ENCODE data around the gene PHLDB2. TPM values are rescaled to one million over a fixed set of nuclear protein-coding genes. Genes with fewer than 3 reads are reported as not detected.

PHLDB2 gene
- total and polyA plus RNA-seq, 2 of the 8 experiments (the other 6 are each of a cell fraction or from before 2014, with no cell fraction given): 5.8 to 22.6 TPM

DNA sequence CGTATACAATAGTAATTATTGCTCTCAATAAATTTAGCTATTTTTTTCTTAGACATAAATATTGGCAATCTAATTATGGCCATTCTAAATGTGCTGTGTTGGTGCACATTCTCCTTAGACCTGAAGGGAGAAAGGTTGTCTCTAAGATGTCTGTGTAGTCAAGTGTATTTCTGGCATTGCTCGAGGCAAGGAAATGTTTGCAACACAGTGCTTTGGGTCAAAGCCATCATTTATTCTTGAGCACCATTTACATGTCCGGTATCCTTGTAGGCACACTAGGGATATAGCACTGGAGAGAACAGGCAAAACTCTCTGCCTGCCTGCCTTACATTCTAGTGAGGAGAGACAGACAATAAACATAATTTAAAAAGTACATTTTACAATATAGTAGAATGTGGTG, 2.6 kb upstream of the PHLDB2 start:
- H2BK120ac ChIP-seq (replicated peaks; ENCODE audit: low read depth, low read length): no peak overlapping the region
- 97% methylated on average over 3 of the region's 3 CpGs; no CpG with 5 or more reads in 1 of the 2 experiments for WGBS, 2 experiments (ENCODE audit: extremely low coverage in 1 of 2, insufficient coverage in 1 of 2, insufficient read length in 1 of 2, insufficient replicate concordance in 2 of 2, low coverage in 1 of 2, low lambda C conversion rate in 2 of 2, missing lambda C conversion rate in 1 of 2)
- no peaks in the 10 kb centered on the region for H3K79me1 ChIP-seq (ENCODE audit: low read depth, low read length)
- no peaks in the 10 kb centered on the region for H3K36me3 ChIP-seq (ENCODE audit: control insufficient read depth in 2 of 4, insufficient read depth in 4 of 4, low read length in 3 of 4)
- FAIRE-seq (no peak), DNase-seq (ENCODE audit: low read depth in 1 of 2, low spot score in 2 of 2) (no peak)
- no peak overlapping the region for H3K4ac ChIP-seq (replicated peaks; ENCODE audit: insufficient read length, low read depth, low read length)
- no peak overlapping the region for H3K27ac ChIP-seq (ENCODE audit: low read depth, low read length)
- H4K8ac ChIP-seq (ENCODE audit: extremely low read depth, insufficient read depth, low read length): no peak overlapping the region
- H4K91ac ChIP-seq (replicated peaks; ENCODE audit: insufficient read length, low read length): no peak overlapping the region
- no peak overlapping the region for H3K14ac ChIP-seq (ENCODE audit: insufficient read length)
- H3K9ac ChIP-seq (replicated peaks in 1 of 4; ENCODE audit: extremely low read depth in 1 of 4, low read depth in 3 of 4, low read length in 3 of 4): no peak overlapping the region
- peaks cover 0 to 6% (median 3%) of the 10 kb centered on the region in 4 experiments; a peak in 4 of 7 replicates for H3K4me1 ChIP-seq (replicated peaks in 1 of 4; ENCODE audit: control insufficient read depth in 3 of 4, insufficient read depth in 4 of 4, low read length in 3 of 4)
- no peak overlapping the region for H3K23ac ChIP-seq (ENCODE audit: insufficient read length)
- ChIA-PET POLR2A (ENCODE audit: partially characterized antibody) (no interaction called here), CTCF (ENCODE audit: partially characterized antibody) (interaction anchor here (1.2 to 1.5 kb wide), 2 partner anchors 112 to 139 kb away, joined by 3 to 4 read pairs; no protein-coding TSS in a partner anchor)
- H3K23me2 ChIP-seq (ENCODE audit: low read depth, low read length): peaks cover 6% of the 10 kb centered on the region; the same call in 1 of the 2 replicates
- H4K20me1 ChIP-seq (replicated peaks in 1 of 2; ENCODE audit: control insufficient read depth in 1 of 2, insufficient read depth in 2 of 2, low read length in 2 of 2): no peaks in the 10 kb centered on the region
- H3K4me2 ChIP-seq (ENCODE audit: insufficient read depth in 1 of 2, low read depth in 2 of 2, low read length in 2 of 2): no peak overlapping the region
- H3K18ac ChIP-seq (ENCODE audit: extremely low read depth, low read length): no peak overlapping the region
- no peak overlapping the region for H2BK15ac ChIP-seq (ENCODE audit: low read length)
- no peak overlapping the region for H2BK12ac ChIP-seq (ENCODE audit: low read depth, low read length)
- H2AK5ac ChIP-seq (ENCODE audit: low read depth, low read length): no peak overlapping the region
- H2AFZ ChIP-seq (ENCODE audit: low read length): no peak overlapping the region
- no peak overlapping the region for H2BK5ac ChIP-seq (ENCODE audit: low read depth, low read length)
- H3K56ac ChIP-seq (replicated peaks; ENCODE audit: insufficient read length, low read depth, low read length): no peak overlapping the region
- no peak overlapping the region for H2BK20ac ChIP-seq (ENCODE audit: low read length)
- H4K5ac ChIP-seq (ENCODE audit: insufficient read length, low read depth, low read length): no peak overlapping the region
- H3K79me2 ChIP-seq (ENCODE audit: control insufficient read depth in 1 of 2, insufficient read depth in 2 of 2, low read length in 2 of 2): no peaks in the 10 kb centered on the region
- H3K27me3 ChIP-seq (replicated peaks in 1 of 4; ENCODE audit: control insufficient read depth in 3 of 4, extremely low read depth in 1 of 4, insufficient read depth in 3 of 4, low read length in 3 of 4): peaks cover 0 to 13% (median 8%) of the 10 kb centered on the region in 4 experiments; a peak in 5 of 7 replicates
- H3K4me3 ChIP-seq (ENCODE audit: extremely low read depth in 1 of 4, insufficient read depth in 2 of 4, low read depth in 3 of 4, low read length in 4 of 4): no peak overlapping the region
- H3K9me3 ChIP-seq (ENCODE audit: insufficient read depth in 2 of 2, low read depth in 1 of 2, low read length in 1 of 2): no peaks in the 10 kb centered on the region
- no peak for TF ChIP-seq RAD21 (IDR thresholded peaks at IDR 0.05 in 1 of 2, conservative IDR thresholded peaks at IDR 0.05 in 1 of 2; ENCODE audit: low read depth in 2 of 2, low read length in 2 of 2)
- TF ChIP-seq NRF1 (IDR thresholded peaks at IDR 0.05; ENCODE audit: low read depth, low read length): no peak
- no peak for TF ChIP-seq MAFK (IDR thresholded peaks at IDR 0.05; ENCODE audit: low read depth, low read length)
- TF ChIP-seq CREB1 (IDR thresholded peaks at IDR 0.05): no peak
- TF ChIP-seq PHF8 (conservative IDR thresholded peaks at IDR 0.05; ENCODE audit: low read depth, low read length): no peak
- no peak for TF ChIP-seq EGR1 (IDR thresholded peaks at IDR 0.05; ENCODE audit: borderline replicate concordance, low read depth, low read length)
- no peak for TF ChIP-seq EP300 (IDR thresholded peaks at IDR 0.05; ENCODE audit: borderline replicate concordance in 1 of 2, low read depth in 2 of 2, low read length in 2 of 2)
- TF ChIP-seq SIX5 (IDR thresholded peaks at IDR 0.05; ENCODE audit: low read depth, low read length): no peak
- TF ChIP-seq GABPA (IDR thresholded peaks at IDR 0.05; ENCODE audit: borderline replicate concordance, insufficient read depth, low read length): no peak
- TF ChIP-seq, protein P1, sequence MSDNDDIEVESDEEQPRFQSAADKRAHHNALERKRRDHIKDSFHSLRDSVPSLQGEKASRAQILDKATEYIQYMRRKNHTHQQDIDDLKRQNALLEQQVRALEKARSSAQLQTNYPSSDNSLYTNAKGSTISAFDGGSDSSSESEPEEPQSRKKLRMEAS (IDR thresholded peaks at IDR 0.05): no peak
- no peak for TF ChIP-seq TEAD4 (IDR thresholded peaks at IDR 0.05; ENCODE audit: low read depth, low read length)
- TF ChIP-seq, protein P2, sequence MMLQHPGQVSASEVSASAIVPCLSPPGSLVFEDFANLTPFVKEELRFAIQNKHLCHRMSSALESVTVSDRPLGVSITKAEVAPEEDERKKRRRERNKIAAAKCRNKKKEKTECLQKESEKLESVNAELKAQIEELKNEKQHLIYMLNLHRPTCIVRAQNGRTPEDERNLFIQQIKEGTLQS (IDR thresholded peaks at IDR 0.05; ENCODE audit: insufficient read depth, low read depth, low read length): no peak
- TF ChIP-seq TAF7 (optimal IDR thresholded peaks at IDR 0.05; ENCODE audit: borderline replicate concordance, low read depth, low read length): no peak

All from H1 (cell line).